Astrocyte of the spinal cord (primary cell): ENCODE results near the gene KCNAB2.

Source experiments
- DNase-seq: peaks from one replicate; pipeline ENCODE4 v3.0.0; 2011; ENCODE audit warnings: low read depth, low spot score
- H3K4me3 ChIP-seq: 2 replicates; pipeline ENCODE4 v1.5.1; 2011; ENCODE audit warnings: low read depth, mild to moderate bottlenecking, low read length, moderate library complexity
- in situ Hi-C: cut with HindIII; loops from 2 replicates; pipeline ENCODE4 v1.10.0; 2017; ENCODE audit warnings: low sequenced_read_pairs
- TF ChIP-seq, protein P1 (sequence below): IDR thresholded peaks from 2 replicates; pipeline ENCODE4 v1.5.1; 2012; ENCODE audit warnings: low read depth, mild to moderate bottlenecking, low read length, inconsistent platforms

The KCNAB2 gene

DNA sequence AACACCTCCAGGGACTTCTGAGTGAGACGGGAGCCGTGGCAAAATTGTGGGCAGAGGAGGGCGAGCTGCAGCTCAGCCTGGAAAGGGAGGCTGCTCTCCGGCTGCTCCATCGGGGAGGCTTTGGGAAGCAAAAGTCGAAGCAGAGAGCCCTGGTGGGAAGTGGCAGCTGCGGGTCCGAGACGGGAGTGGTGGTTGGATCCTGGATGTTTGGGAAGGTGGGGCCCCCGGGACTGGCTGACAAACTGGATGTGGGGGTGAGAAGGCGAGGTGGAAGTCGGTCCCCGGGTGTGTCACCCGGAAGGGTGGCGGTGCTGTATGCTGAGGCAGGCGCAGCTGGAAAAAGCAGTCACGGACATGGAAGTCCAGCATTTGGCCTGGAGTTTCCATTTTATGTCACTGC, 52.1 kb downstream of the KCNAB2 start:
- TF ChIP-seq, protein P1, sequence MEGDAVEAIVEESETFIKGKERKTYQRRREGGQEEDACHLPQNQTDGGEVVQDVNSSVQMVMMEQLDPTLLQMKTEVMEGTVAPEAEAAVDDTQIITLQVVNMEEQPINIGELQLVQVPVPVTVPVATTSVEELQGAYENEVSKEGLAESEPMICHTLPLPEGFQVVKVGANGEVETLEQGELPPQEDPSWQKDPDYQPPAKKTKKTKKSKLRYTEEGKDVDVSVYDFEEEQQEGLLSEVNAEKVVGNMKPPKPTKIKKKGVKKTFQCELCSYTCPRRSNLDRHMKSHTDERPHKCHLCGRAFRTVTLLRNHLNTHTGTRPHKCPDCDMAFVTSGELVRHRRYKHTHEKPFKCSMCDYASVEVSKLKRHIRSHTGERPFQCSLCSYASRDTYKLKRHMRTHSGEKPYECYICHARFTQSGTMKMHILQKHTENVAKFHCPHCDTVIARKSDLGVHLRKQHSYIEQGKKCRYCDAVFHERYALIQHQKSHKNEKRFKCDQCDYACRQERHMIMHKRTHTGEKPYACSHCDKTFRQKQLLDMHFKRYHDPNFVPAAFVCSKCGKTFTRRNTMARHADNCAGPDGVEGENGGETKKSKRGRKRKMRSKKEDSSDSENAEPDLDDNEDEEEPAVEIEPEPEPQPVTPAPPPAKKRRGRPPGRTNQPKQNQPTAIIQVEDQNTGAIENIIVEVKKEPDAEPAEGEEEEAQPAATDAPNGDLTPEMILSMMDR = no peak
- H3K4me3 ChIP-seq = no peak overlapping the region
- no peak for DNase-seq
- in situ Hi-C loops = no loop called here

DNA sequence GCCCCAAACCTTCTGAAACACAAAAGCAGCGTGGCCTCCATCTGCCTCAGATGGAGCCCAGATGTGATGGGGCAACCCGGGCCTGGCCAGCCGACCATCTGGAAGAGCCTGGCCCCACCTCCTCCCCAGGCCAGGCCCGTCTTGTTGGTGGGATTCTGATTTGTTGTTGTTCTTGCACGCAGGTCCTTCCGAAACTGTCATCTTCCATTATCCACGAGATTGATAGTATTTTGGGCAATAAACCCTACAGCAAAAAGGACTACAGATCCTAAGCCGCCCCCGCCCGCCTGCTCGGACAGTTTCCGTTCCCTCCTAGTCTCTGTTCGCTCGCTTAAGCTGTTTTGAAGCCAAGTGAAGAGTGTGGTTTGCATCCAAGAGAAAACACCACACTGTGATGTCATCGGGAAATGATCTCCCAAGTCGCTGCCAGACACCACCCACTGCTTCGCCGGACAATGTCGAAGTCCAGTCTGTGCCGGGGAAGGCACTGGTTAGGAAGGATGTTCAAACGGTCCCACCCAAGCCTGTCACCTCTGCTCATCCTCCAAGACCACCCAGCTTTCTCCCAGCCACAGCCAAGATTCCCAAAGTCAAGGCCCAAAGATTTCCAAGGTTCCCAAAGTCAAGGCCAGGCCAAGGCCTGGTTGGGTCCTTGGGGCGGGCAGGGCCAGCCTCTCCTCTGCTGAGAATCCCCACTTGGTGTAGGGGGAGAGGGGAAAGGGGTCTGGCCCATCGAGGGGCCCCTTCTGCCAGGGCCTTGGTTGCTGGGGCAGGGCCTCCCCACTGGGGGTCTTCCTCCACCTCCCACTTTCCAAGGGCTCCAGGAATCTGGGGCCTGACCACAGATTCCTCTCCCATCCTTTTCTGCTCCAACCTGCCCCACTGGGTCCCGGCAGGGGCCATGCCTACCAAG, 52.9 kb downstream of the KCNAB2 start:
- in situ Hi-C loops = no loop called here
- peak; percentile 6 for DNase-seq
- no peak overlapping the region for H3K4me3 ChIP-seq
- TF ChIP-seq, protein P1 = no peak

DNA sequence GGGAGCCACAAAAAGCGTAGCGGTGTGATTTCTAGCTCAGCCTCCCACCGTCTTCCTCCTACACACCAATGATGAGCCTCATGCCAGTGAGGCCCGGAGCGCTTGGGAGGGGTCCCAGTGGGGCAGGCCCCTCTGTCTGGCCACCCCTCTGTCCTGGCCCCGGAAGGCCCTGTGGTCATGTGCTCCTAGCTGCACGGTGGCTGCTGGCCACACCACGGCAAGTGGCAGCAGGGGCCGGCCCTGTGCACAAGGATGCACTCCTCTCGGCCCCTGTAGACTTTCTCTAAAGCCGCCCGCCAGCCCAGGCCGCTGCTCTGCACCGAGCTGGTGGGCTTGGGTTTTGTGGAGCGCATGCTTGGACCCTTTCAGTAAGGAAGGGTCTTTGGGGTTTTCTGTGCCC, 53.6 kb downstream of the KCNAB2 start:
- TF ChIP-seq, protein P1 = no peak
- DNase-seq = no peak
- in situ Hi-C loops = no loop called here
- H3K4me3 ChIP-seq = no peak overlapping the region

DNA sequence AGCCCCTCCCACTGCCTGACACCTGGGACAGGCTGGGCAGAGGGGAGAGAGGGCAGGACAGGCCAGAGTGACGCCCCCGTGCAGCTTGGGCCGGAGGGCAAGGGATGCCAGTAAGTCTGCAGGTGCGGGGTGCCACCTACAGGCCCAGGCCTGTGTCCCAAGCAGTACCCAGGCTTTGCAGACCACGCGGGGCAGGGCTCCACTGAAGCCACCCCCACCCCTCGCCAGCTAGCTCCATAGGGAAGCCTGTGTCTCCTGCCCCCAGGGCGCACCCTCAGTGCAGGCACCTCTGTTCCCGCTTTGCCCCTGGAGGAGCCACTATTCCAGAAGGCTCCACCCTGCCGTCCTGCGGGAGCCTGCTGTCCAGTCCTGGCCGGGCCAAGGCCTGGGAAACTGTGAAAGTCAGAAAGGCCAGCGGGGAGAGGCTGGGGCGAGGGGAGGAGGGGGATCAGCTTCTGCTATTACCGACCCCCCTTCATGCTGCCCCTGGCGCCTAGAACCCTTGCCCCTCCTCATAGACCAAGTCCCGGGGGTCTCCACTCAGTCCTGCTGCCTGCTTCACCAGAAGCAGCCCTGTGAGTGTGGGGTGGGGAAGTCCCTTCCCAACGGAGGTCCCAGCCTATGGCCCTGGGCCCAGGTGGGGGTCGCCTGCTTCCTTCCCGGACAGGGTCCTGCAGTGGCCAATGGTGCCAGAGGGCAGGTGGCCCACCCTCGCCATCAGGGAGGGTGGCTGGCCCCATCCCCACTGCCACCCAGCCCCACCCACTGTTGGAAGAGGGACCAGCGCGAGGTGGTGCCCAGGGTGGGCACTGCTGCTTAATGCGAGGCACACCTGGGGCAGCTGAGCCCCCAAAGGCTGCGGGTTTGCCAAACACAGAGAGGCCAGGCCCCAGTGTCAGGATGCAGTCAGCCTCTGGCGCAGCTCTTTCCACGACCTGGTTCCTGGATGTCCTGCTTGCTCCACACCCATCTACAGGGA, 54.4 kb downstream of the KCNAB2 start:
- in situ Hi-C loops = no loop called here
- TF ChIP-seq, protein P1 = peak; percentile 15
- H3K4me3 ChIP-seq = no peak overlapping the region
- DNase-seq = no peak

DNA sequence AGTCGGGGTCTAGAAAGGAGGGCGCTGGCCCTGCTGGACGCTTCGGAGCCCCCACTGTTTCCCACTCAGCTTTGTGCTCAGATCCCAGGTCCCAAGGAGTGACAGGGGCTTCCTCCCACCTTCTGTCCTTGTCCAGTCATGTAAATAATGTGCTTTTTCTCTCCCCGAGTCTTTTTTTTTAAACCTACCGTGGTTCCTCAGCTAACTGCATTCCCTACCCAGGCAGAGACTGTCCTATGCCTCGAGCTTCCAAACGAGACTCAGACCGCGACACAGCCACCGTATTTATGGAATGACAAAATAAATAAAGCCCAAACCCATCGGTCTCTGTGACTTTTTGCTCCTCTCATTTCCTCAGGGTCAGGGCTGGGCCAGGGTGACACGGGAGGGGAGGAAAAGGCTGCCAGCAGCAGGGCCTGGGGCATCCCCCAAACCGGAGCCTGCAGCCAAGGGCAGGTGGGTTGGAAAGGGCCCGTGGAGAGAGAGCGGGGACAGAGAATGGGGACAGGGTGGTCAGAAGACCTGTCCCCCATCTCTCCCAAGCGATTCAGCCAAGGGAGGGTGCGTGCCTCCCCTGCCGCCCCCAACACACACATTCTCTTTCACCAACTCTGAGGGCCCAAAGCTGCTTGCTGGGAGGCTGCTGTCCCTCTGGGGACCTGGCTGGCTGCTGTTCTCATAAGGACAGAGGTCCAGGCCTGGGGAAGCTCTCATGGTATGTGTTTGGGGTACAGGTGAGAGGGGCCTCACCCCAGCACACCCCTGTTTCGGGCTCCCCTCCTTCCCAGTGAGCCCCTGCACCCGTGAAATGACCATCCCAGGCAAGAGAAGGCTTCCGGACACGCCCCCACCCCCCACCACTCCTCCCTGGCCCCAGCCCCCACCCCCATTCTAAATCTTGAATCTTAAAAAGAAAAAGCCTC, 55.4 kb downstream of the KCNAB2 start:
- no peak for DNase-seq

More for the DNA sequence above, 55.4 kb downstream of the KCNAB2 start:
- H3K4me3 ChIP-seq = no peak overlapping the region
- in situ Hi-C loops = no loop called here
- TF ChIP-seq, protein P1 = no peak
